ENCODE measurements around the gene REV3L.
"Not testable (repeated sequence)": the region's sequence is repeated elsewhere in the genome, so short reads cannot be mapped to it uniquely, and the experiment has no call there.

GRCh38 chr6:111290689-111291335, 192.2 kb downstream of the REV3L start:
- TF ChIP-seq CTCF (conservative IDR thresholded peaks at IDR 0.05 in 1 of 2, IDR thresholded peaks at IDR 0.05 in 1 of 2; ENCODE audit: low read depth in 1 of 2, low read length in 2 of 2); EZH2 (IDR thresholded peaks at IDR 0.05; ENCODE audit: low read length, missing control alignments): not testable (repeated sequence)

Data from fibroblast of lung (primary cell).